ENCODE measurements around the gene PADI4.

PADI4 gene

GRCh38 chr1:17350928-17351446, 43.0 kb downstream of the PADI4 start:
- no peak for DNase-seq

- DNase-seq, result no peak
Observed at GRCh38 chr1:17351598-17352324, 43.8 kb downstream of the PADI4 start.

GRCh38 chr1:17352419-17352909, 44.5 kb downstream of the PADI4 start:
- no peak for DNase-seq

GRCh38 chr1:17355898-17356297, 47.9 kb downstream of the PADI4 start:
- DNase-seq, result peak; percentile 28

GRCh38 chr1:17356387-17357026, 48.5 kb downstream of the PADI4 start:
- no peak for DNase-seq

GRCh38 chr1:17358557-17358956, 50.6 kb downstream of the PADI4 start:
- DNase-seq, result no peak

- no peak for DNase-seq
Observed at GRCh38 chr1:17359031-17359430, 51.0 kb downstream of the PADI4 start.

GRCh38 chr1:17359808-17360207, 51.8 kb downstream of the PADI4 start:
- DNase-seq, result no peak

- DNase-seq, result no peak
Observed at GRCh38 chr1:17360272-17360956, 52.4 kb downstream of the PADI4 start.

- DNase-seq, result no peak
Observed at GRCh38 chr1:17361687-17362086, 53.7 kb downstream of the PADI4 start.

GRCh38 chr1:17363351-17363750, 55.4 kb downstream of the PADI4 start:
- DNase-seq, result no peak

- DNase-seq, result no peak
Observed at GRCh38 chr1:17363771-17364170, 55.8 kb downstream of the PADI4 start.

- DNase-seq, result no peak
Observed at GRCh38 chr1:17365293-17365692, 57.3 kb downstream of the PADI4 start.

- DNase-seq, result no peak
Observed at GRCh38 chr1:17369466-17369865, 61.5 kb downstream of the PADI4 start.

GRCh38 chr1:17370618-17371017, 62.6 kb downstream of the PADI4 start:
- DNase-seq, result no peak

GRCh38 chr1:17371896-17372295, 63.9 kb downstream of the PADI4 start, which contains the start of gene PADI6:
Gene PADI6, plus strand, starts transcription at chr1:17372196. Its CDS starts 50 bp downstream, at chr1:17372246.
- no peak for DNase-seq

- DNase-seq, result no peak
Observed at GRCh38 chr1:17372955-17373354, 65.0 kb downstream of the PADI4 start.

- DNase-seq, result no peak
Observed at GRCh38 chr1:17375651-17376050, 67.7 kb downstream of the PADI4 start.

GRCh38 chr1:17377325-17377953, 69.4 kb downstream of the PADI4 start:
- DNase-seq, result no peak

GRCh38 chr1:17381161-17381560, 73.2 kb downstream of the PADI4 start:
- DNase-seq, result no peak

GRCh38 chr1:17392199-17392740, 84.3 kb downstream of the PADI4 start:
- no peak for DNase-seq

- no peak for DNase-seq
Observed at GRCh38 chr1:17393230-17393629, 85.2 kb downstream of the PADI4 start.

All from activated T-cell treated with anti-CD3 and anti-CD28 coated beads, Interleukin-2, amount 50 U/mL, for 1 hour (primary cell).